Thymus (tissue), 11 donors: Measurements from ENCODE around the gene RAG1. TPM values are rescaled to one million over a fixed set of nuclear protein-coding genes. Genes with fewer than 3 reads are reported as not detected.

Source experiments
- DNase-seq, 9 donors: peaks; one replicate each; pipeline ENCODE4 v3.0.0-alpha.2; 2013; ENCODE audit warnings: low spot score in 9 of 9, low read depth in 6 of 9, missing footprints in 1 of 9
- H3K27ac ChIP-seq, 2 donors: one replicate each; pipeline ENCODE4 v1.5.1; 2013; ENCODE audit warnings: control low read depth in 1 of 2, low read depth in 1 of 2, low read length in 1 of 2, mild to moderate bottlenecking in 1 of 2, moderate library complexity in 1 of 2
- H3K27me3 ChIP-seq, 2 donors: one replicate each; pipeline ENCODE4 v1.5.1; 2013; ENCODE audit warnings: low read length in 1 of 2; ENCODE audit not compliant: control insufficient read depth in 2 of 2, insufficient read depth in 1 of 2
- H3K36me3 ChIP-seq, 2 donors: one replicate each; pipeline ENCODE4 v1.5.1; 2013; ENCODE audit warnings: low read length in 1 of 2, mild to moderate bottlenecking in 1 of 2, moderate library complexity in 1 of 2; ENCODE audit not compliant: control insufficient read depth in 2 of 2, insufficient read depth in 2 of 2
- H3K4me1 ChIP-seq, 2 donors: one replicate each; pipeline ENCODE4 v1.5.1; 2013; ENCODE audit warnings: low read length in 2 of 2; ENCODE audit not compliant: control insufficient read depth in 2 of 2, insufficient read depth in 2 of 2
- H3K4me3 ChIP-seq, 2 donors: one replicate each; pipeline ENCODE4 v1.5.1; 2013; ENCODE audit warnings: low read length in 2 of 2, control low read depth in 1 of 2, mild to moderate bottlenecking in 1 of 2
- H3K9me3 ChIP-seq, 2 donors: one replicate each; pipeline ENCODE4 v1.5.1; 2013; ENCODE audit warnings: low read length in 1 of 2, mild to moderate bottlenecking in 1 of 2; ENCODE audit not compliant: control insufficient read depth in 2 of 2, insufficient read depth in 1 of 2
- WGBS: extraction: QIAGEN DNeasy Blood & Tissue Kit; methylation state at CpG from one replicate; pipeline ENCODE4 v1.1.7; 2013; 5-methylcytosine and 5-hydroxymethylcytosine counted together
- polyA plus RNA-seq: library from polyadenylated mRNA; stranded (reverse); fragments of 200-250 nt; gene quantifications from one replicate; pipeline ENCODE4 v1.2.3, GENCODE V29; 2013
- total RNA-seq: library from RNA; stranded (reverse); fragments of 120-200 nt; gene quantifications from one replicate; pipeline ENCODE4 v1.2.4, GENCODE V29; 2013
- donor health status: healthy.

RAG1 gene
- total and polyA plus RNA-seq, 2 donors = 24.6 to 1,091 TPM

GRCh38 chr11:36617543-36618362 lies 49.9 kb downstream of the RAG1 start:
- 91% methylated on average over 6 of the region's 6 CpGs for WGBS
- Histone ChIP-seq H3K27ac (peak overlapping the region; percentile 52 to 92), H3K27me3 (no peaks in the 10 kb centered on the region), H3K4me3 (peak overlapping the region; percentile 34 to 50), H3K4me1 (peaks cover 9 to 11% of the 10 kb centered on the region in 2 donors), H3K36me3 (no peaks in the 10 kb centered on the region), H3K9me3 (no peaks in the 10 kb centered on the region)
- DNase-seq = no peak

- Histone ChIP-seq H3K4me1 (peaks cover 11 to 13% of the 10 kb centered on the region in 2 donors), H3K27me3 (no peaks in the 10 kb centered on the region), H3K9me3 (no peaks in the 10 kb centered on the region), H3K4me3 (peak overlapping the region; percentile 34 to 50), H3K27ac (peak overlapping the region; percentile 81 to 92), H3K36me3 (no peaks in the 10 kb centered on the region)
- WGBS = 29% methylated on average over 3 of the region's 3 CpGs
- DNase-seq = peak in 1 of 9 donors; percentile 58
Observed at GRCh38 chr11:36618363-36619047, 50.7 kb downstream of the RAG1 start.

GRCh38 chr11:36619502-36619901 lies 51.7 kb downstream of the RAG1 start:
- H3K9me3 ChIP-seq = no peaks in the 10 kb centered on the region
- H3K27me3 ChIP-seq = no peaks in the 10 kb centered on the region
- H3K27ac ChIP-seq = peak overlapping the region; percentile 46 to 92
- no peaks in the 10 kb centered on the region for H3K36me3 ChIP-seq
- H3K4me1 ChIP-seq = peaks cover 13 to 21% of the 10 kb centered on the region in 2 donors
- peak overlapping the region; percentile 34 to 50 for H3K4me3 ChIP-seq
- DNase-seq = peak in 1 of 9 donors; percentile 69
- 1% methylated on average over 5 of the region's 5 CpGs for WGBS

GRCh38 chr11:36620246-36620645 lies 52.4 kb downstream of the RAG1 start:
- DNase-seq = peak in 1 of 9 donors; percentile 43
- peak overlapping the region; percentile 6 to 40 for H3K4me3 ChIP-seq
- H3K27me3 ChIP-seq = no peaks in the 10 kb centered on the region

GRCh38 chr11:36622431-36623136 lies 54.8 kb downstream of the RAG1 start:
- WGBS = 57% methylated on average over 3 of the region's 3 CpGs
- H3K4me1 ChIP-seq = peaks cover 25 to 34% of the 10 kb centered on the region in 2 donors
- no peaks in the 10 kb centered on the region for H3K36me3 ChIP-seq
- DNase-seq = peak in 7 of 9 donors; percentile 70 to 89 (median 74)
- H3K27ac ChIP-seq = peak overlapping the region in 1 of 2 donors; percentile 82
- peak overlapping the region; percentile 17 to 31 for H3K4me3 ChIP-seq
- H3K27me3 ChIP-seq = no peaks in the 10 kb centered on the region
- no peaks in the 10 kb centered on the region for H3K9me3 ChIP-seq

More at GRCh38 chr11:36620246-36620645, 52.4 kb downstream of the RAG1 start:
- no peaks in the 10 kb centered on the region for H3K36me3 ChIP-seq
- H3K9me3 ChIP-seq = no peaks in the 10 kb centered on the region
- peaks cover 13 to 23% of the 10 kb centered on the region in 2 donors for H3K4me1 ChIP-seq
- H3K27ac ChIP-seq = peak overlapping the region in 1 of 2 donors; percentile 92

- Histone ChIP-seq H3K9me3 (no peaks in the 10 kb centered on the region), H3K4me1 (peaks cover 29 to 35% of the 10 kb centered on the region in 2 donors), H3K36me3 (no peaks in the 10 kb centered on the region), H3K4me3 (no peak overlapping the region), H3K27me3 (no peaks in the 10 kb centered on the region), H3K27ac (peak overlapping the region in 1 of 2 donors; percentile 82)
- 74% methylated on average over 5 of the region's 5 CpGs for WGBS
- DNase-seq = peak in 1 of 9 donors; percentile 58
Observed at GRCh38 chr11:36623494-36623893, 55.7 kb downstream of the RAG1 start.

GRCh38 chr11:36627006-36627405 lies 59.2 kb downstream of the RAG1 start:
- H3K27ac ChIP-seq = no peak overlapping the region
- H3K9me3 ChIP-seq = no peaks in the 10 kb centered on the region
- H3K27me3 ChIP-seq = no peaks in the 10 kb centered on the region
- no peak overlapping the region for H3K4me3 ChIP-seq
- H3K36me3 ChIP-seq = no peaks in the 10 kb centered on the region
- peaks cover 39 to 51% of the 10 kb centered on the region in 2 donors for H3K4me1 ChIP-seq
- no peak for DNase-seq
- WGBS = 96% methylated on average over 1 of the region's 1 CpG

GRCh38 chr11:36627471-36627870 lies 59.7 kb downstream of the RAG1 start:
- H3K36me3 ChIP-seq = no peaks in the 10 kb centered on the region
- no peaks in the 10 kb centered on the region for H3K27me3 ChIP-seq
- no peak for DNase-seq
- WGBS = 95% methylated on average over 2 of the region's 2 CpGs
- no peak overlapping the region for H3K4me3 ChIP-seq
- H3K9me3 ChIP-seq = no peaks in the 10 kb centered on the region
- peaks cover 39 to 51% of the 10 kb centered on the region in 2 donors for H3K4me1 ChIP-seq
- H3K27ac ChIP-seq = peak overlapping the region in 1 of 2 donors; percentile 33
